HEK293 (cell line): ENCODE data around the gene TFAP2C.

ENCODE experiments used
- CTCF ChIA-PET: fragments of 350-600 bp; formaldehyde crosslinking; extraction: SDS; loops from one replicate; lab custom pipeline; 2021; ENCODE audit warnings: antibody characterized with exemption; lab: Yijun Ruan, JAX
- POLR2A ChIA-PET: fragments of 300-600 bp; formaldehyde crosslinking; extraction: SDS; loops from one replicate; lab custom pipeline; 2020; ENCODE audit warnings: antibody characterized with exemption, inconsistent platforms; lab: Yijun Ruan, JAX
- H3K27ac ChIP-seq: fragments of 200-500 bp; sonication (Bioruptor generic); 2 replicates; pipeline ENCODE4 v1.5.1; 2014; ENCODE audit warnings: low read depth, low read length, control low read depth, inconsistent platforms; ENCODE audit errors: extremely low read depth
- H3K36me3 ChIP-seq, 2 experiments: fragments of 200-500 bp in 1 of 2; sonication (Bioruptor generic) in 1 of 2; 1 replicate in 1 of 2; 2 replicates in 1 of 2; pipeline ENCODE4 v1.5.1; 2014 to 2017; ENCODE audit warnings: inconsistent platforms in 2 of 2, low read length in 2 of 2; ENCODE audit not compliant: control insufficient read depth in 2 of 2, insufficient read depth in 1 of 2
- H3K4me1 ChIP-seq: fragments of 200-500 bp; sonication (Bioruptor generic); 2 replicates; pipeline ENCODE4 v1.5.1; 2014; ENCODE audit warnings: mild to moderate bottlenecking, low read length, inconsistent platforms; ENCODE audit not compliant: control insufficient read depth, insufficient read depth
- H3K4me3 ChIP-seq: 2 replicates; pipeline ENCODE4 v1.5.1; 2011; ENCODE audit warnings: low read depth, mild to moderate bottlenecking, control low read depth, low read length, moderate library complexity
- H3K9me3 ChIP-seq: fragments of 200-500 bp; sonication (Bioruptor generic); 2 replicates; pipeline ENCODE4 v1.5.1; 2014; ENCODE audit warnings: low read depth, low read length, inconsistent platforms; ENCODE audit not compliant: control insufficient read depth, insufficient read depth
- MYNN ChIP-seq: fragments of 450-650 bp; formaldehyde crosslinking; IDR thresholded peaks from 2 replicates; pipeline ENCODE4 v1.5.1; 2016; ENCODE audit warnings: missing biosample characterization, missing genetic modification characterization, borderline replicate concordance
- REST ChIP-seq: fragments of 450-650 bp; formaldehyde crosslinking; IDR thresholded peaks from 2 replicates; pipeline ENCODE4 v1.5.1; 2016; ENCODE audit warnings: missing biosample characterization, missing genetic modification characterization
- ZBTB21 ChIP-seq: fragments of 450-650 bp; formaldehyde crosslinking; IDR thresholded peaks from 2 replicates; pipeline ENCODE4 v1.5.1; 2017; ENCODE audit warnings: missing biosample characterization, missing genetic modification characterization
- ZFHX2 ChIP-seq: fragments of 450-650 bp; formaldehyde crosslinking; conservative IDR thresholded peaks from 2 replicates; pipeline ENCODE4 v1.5.1; 2016; ENCODE audit warnings: missing biosample characterization, missing genetic modification characterization
- ZNF112 ChIP-seq: fragments of 450-650 bp; formaldehyde crosslinking; IDR thresholded peaks from 2 replicates; pipeline ENCODE4 v1.5.0; 2017; ENCODE audit warnings: missing biosample characterization, missing genetic modification characterization
- ZNF138 ChIP-seq: fragments of 450-650 bp; formaldehyde crosslinking; IDR thresholded peaks from 2 replicates; pipeline ENCODE4 v1.5.1; 2016; ENCODE audit warnings: missing biosample characterization, missing genetic modification characterization, borderline replicate concordance
- ZNF148 ChIP-seq: fragments of 450-650 bp; formaldehyde crosslinking; IDR thresholded peaks from 2 replicates; pipeline ENCODE4 v1.5.0; 2017; ENCODE audit warnings: missing biosample characterization, missing genetic modification characterization, borderline replicate concordance
- ZNF174 ChIP-seq: fragments of 450-650 bp; formaldehyde crosslinking; IDR thresholded peaks from 2 replicates; pipeline ENCODE4 v1.5.0; 2017; ENCODE audit warnings: missing biosample characterization, mild to moderate bottlenecking, missing genetic modification characterization
- ZNF324 ChIP-seq: fragments of 450-650 bp; formaldehyde crosslinking; IDR thresholded peaks from 2 replicates; pipeline ENCODE4 v1.5.1; 2016; ENCODE audit warnings: missing biosample characterization, missing genetic modification characterization
- ZNF335 ChIP-seq: fragments of 450-650 bp; formaldehyde crosslinking; conservative IDR thresholded peaks from 2 replicates; pipeline ENCODE4 v1.5.1; 2016; ENCODE audit warnings: missing biosample characterization, missing genetic modification characterization
- ZNF362 ChIP-seq: fragments of 450-650 bp; formaldehyde crosslinking; IDR thresholded peaks from 2 replicates; pipeline ENCODE4 v1.5.1; 2016; ENCODE audit warnings: missing biosample characterization, missing genetic modification characterization
- ZNF404 ChIP-seq: fragments of 450-650 bp; formaldehyde crosslinking; IDR thresholded peaks from 2 replicates; pipeline ENCODE4 v1.5.1; 2017; ENCODE audit warnings: missing biosample characterization, missing genetic modification characterization
- ZNF510 ChIP-seq: fragments of 450-650 bp; formaldehyde crosslinking; IDR thresholded peaks from 2 replicates; pipeline ENCODE4 v1.5.1; 2018; ENCODE audit warnings: mild to moderate bottlenecking, missing genetic modification characterization, missing biosample characterization; ENCODE audit not compliant: insufficient replicate concordance
- ZNF664 ChIP-seq: fragments of 450-650 bp; formaldehyde crosslinking; IDR thresholded peaks from 2 replicates; pipeline ENCODE4 v1.5.1; 2016; ENCODE audit warnings: missing biosample characterization, missing genetic modification characterization
- ZNF701 ChIP-seq: fragments of 450-650 bp; formaldehyde crosslinking; IDR thresholded peaks from 2 replicates; pipeline ENCODE4 v1.5.1; 2016; ENCODE audit warnings: missing biosample characterization, missing genetic modification characterization
- ZNF76 ChIP-seq: fragments of 450-650 bp; formaldehyde crosslinking; IDR thresholded peaks from 2 replicates; pipeline ENCODE4; 2016; ENCODE audit warnings: low read depth, missing biosample characterization, missing genetic modification characterization, borderline replicate concordance
- ZNF785 ChIP-seq: fragments of 450-650 bp; formaldehyde crosslinking; IDR thresholded peaks from 2 replicates; pipeline ENCODE4 v1.5.1; 2016; ENCODE audit warnings: missing biosample characterization, missing genetic modification characterization
- ZNF792 ChIP-seq: fragments of 450-650 bp; formaldehyde crosslinking; IDR thresholded peaks from 2 replicates; pipeline ENCODE4 v1.5.1; 2016; ENCODE audit warnings: missing biosample characterization, missing genetic modification characterization

The TFAP2C gene

GRCh38 chr20:56608376-56608775 is 20.7 kb upstream of the TFAP2C start:
- Histone ChIP-seq H3K27ac (no peak overlapping the region), H3K9me3 (no peaks in the 10 kb centered on the region), H3K4me1 (no peaks in the 10 kb centered on the region), H3K36me3 (no peaks in the 10 kb centered on the region), H3K4me3 (no peak overlapping the region)
- TF ChIP-seq ZNF701 = no peak
- no peak for TF ChIP-seq ZNF76 (tag by site-specific recombination)
- TF ChIP-seq ZNF335 = no peak
- TF ChIP-seq ZNF174 = no peak
- no peak for TF ChIP-seq ZNF148 (tag by site-specific recombination)
- TF ChIP-seq ZNF404 (tag by site-specific recombination) = no peak
- ChIA-PET POLR2A (no interaction called here), CTCF (interaction anchor here (0.6 to 1.3 kb wide), 2 partner anchors 20 to 56 kb away, joined by 3 read pairs; no protein-coding TSS in a partner anchor)

- TF ChIP-seq ZNF510 (tag by site-specific recombination) (no peak), ZBTB21 (tag by site-specific recombination) (no peak), ZNF792 (tag by site-specific recombination) (no peak), ZNF701 (no peak), ZNF664 (tag by site-specific recombination) (no peak), REST (no peak), ZNF324 (no peak), ZNF335 (no peak), MYNN (tag by site-specific recombination) (no peak), ZNF362 (tag by site-specific recombination) (no peak), ZNF112 (tag by site-specific recombination) (no peak), ZNF138 (tag by site-specific recombination) (no peak), ZFHX2 (tag by site-specific recombination) (no peak), ZNF785 (tag by site-specific recombination) (no peak)
- TF ChIP-seq, all 188 proteins: peak for 0
- no peaks in the 10 kb centered on the region for H3K36me3 ChIP-seq
- POLR2A ChIA-PET = no interaction called here
- H3K4me1 ChIP-seq = no peaks in the 10 kb centered on the region
- no peaks in the 10 kb centered on the region for H3K9me3 ChIP-seq
- CTCF ChIA-PET = interaction anchor here (0.5 kb wide), 1 partner anchor 12 kb away, joined by 4 read pairs; no protein-coding TSS in a partner anchor
- H3K4me3 ChIP-seq = no peak overlapping the region
- no peak overlapping the region for H3K27ac ChIP-seq
Observed at GRCh38 chr20:56609321-56609720, 19.8 kb upstream of the TFAP2C start.
